Nephron progenitor cell (in vitro differentiated cells): ENCODE measurements around the gene HSDL2.
A peak's percentile ranks its signal among the peaks of the same experiment; 100 is the strongest.
"Not testable (repeated sequence)": the region's sequence is repeated elsewhere in the genome, so short reads cannot be mapped to it uniquely, and the experiment has no call there.

ENCODE experiments used
- DNase-seq: peaks from one replicate; pipeline ENCODE4 v3.0.0; 2021
- H3K27ac Mint-ChIP-seq: 2 replicates; pipeline ENCODE4 v1.8.0; 2021; ENCODE audit warnings: mild to moderate bottlenecking, moderate library complexity, mixed read lengths
- H3K27me3 Mint-ChIP-seq: 2 replicates; pipeline ENCODE4 v1.8.0; 2021; ENCODE audit warnings: mild to moderate bottlenecking, low read depth, mixed read lengths; ENCODE audit not compliant: poor library complexity
- H3K36me3 Mint-ChIP-seq: 2 replicates; pipeline ENCODE4 v1.8.0; 2021; ENCODE audit warnings: low read depth, mixed read lengths
- H3K4me1 Mint-ChIP-seq: 2 replicates; pipeline ENCODE4 v1.8.0; 2021; ENCODE audit warnings: mixed read lengths
- H3K4me3 Mint-ChIP-seq: 2 replicates; pipeline ENCODE4 v1.8.0; 2021; ENCODE audit warnings: mild to moderate bottlenecking, moderate library complexity, mixed read lengths
- H3K9me3 Mint-ChIP-seq: 2 replicates; pipeline ENCODE4 v1.8.0; 2021; ENCODE audit warnings: mild to moderate bottlenecking, moderate library complexity, mixed read lengths
- CTCF ChIP-seq: fragments of 200-600 bp; sonication (generic); IDR thresholded peaks from 2 replicates; pipeline ENCODE4 v1.5.0; 2021; ENCODE audit warnings: antibody characterized with exemption

Gene HSDL2

GRCh38 chr9:112382501-112383364 lies 2.8 kb downstream of the HSDL2 start:
- Mint-ChIP-seq H3K4me1 (peaks cover 60% of the 10 kb centered on the region), H3K27me3 (peaks cover 6% of the 10 kb centered on the region), H3K27ac (no peak overlapping the region), H3K9me3 (peaks cover 12% of the 10 kb centered on the region), H3K36me3 (peaks cover 35% of the 10 kb centered on the region), H3K4me3 (no peak overlapping the region)
- no peak for TF ChIP-seq CTCF
- no peak for DNase-seq

- Mint-ChIP-seq H3K4me3 (no peak overlapping the region), H3K9me3 (peaks cover 5% of the 10 kb centered on the region), H3K4me1 (peaks cover 46% of the 10 kb centered on the region), H3K27ac (peak overlapping the region; percentile 58), H3K27me3 (peaks cover 6% of the 10 kb centered on the region), H3K36me3 (peaks cover 29% of the 10 kb centered on the region)
- DNase-seq: no peak
- TF ChIP-seq CTCF: no peak
Measured at GRCh38 chr9:112384219-112384618, 4.3 kb downstream of the HSDL2 start.

- Mint-ChIP-seq H3K27ac (no peak overlapping the region), H3K4me1 (peaks cover 43% of the 10 kb centered on the region), H3K9me3 (peaks cover 3% of the 10 kb centered on the region), H3K36me3 (peaks cover 30% of the 10 kb centered on the region), H3K4me3 (no peak overlapping the region), H3K27me3 (peaks cover 6% of the 10 kb centered on the region)
- TF ChIP-seq CTCF: no peak
- no peak for DNase-seq
Measured at GRCh38 chr9:112384690-112385089, 4.8 kb downstream of the HSDL2 start.

- Mint-ChIP-seq H3K4me1 (peaks cover 26% of the 10 kb centered on the region), H3K27me3 (peaks cover 6% of the 10 kb centered on the region), H3K36me3 (peaks cover 40% of the 10 kb centered on the region), H3K4me3 (no peak overlapping the region), H3K9me3 (peaks cover 7% of the 10 kb centered on the region), H3K27ac (no peak overlapping the region)
- DNase-seq: no peak
- no peak for TF ChIP-seq CTCF
Measured at GRCh38 chr9:112387115-112387514, 7.2 kb downstream of the HSDL2 start.

- not testable (repeated sequence) for H3K27me3 Mint-ChIP-seq, H3K4me1 Mint-ChIP-seq, DNase-seq, H3K27ac Mint-ChIP-seq, H3K4me3 Mint-ChIP-seq
- Mint-ChIP-seq H3K36me3 (peaks cover 57% of the 10 kb centered on the region), H3K9me3 (peaks cover 15% of the 10 kb centered on the region)
Measured at GRCh38 chr9:112389897-112390296, 10.0 kb downstream of the HSDL2 start.

- H3K4me3 Mint-ChIP-seq, H3K4me1 Mint-ChIP-seq, DNase-seq, H3K27me3 Mint-ChIP-seq, H3K27ac Mint-ChIP-seq: not testable (repeated sequence)
- Mint-ChIP-seq H3K36me3 (peaks cover 63% of the 10 kb centered on the region), H3K9me3 (peaks cover 16% of the 10 kb centered on the region)
Measured at GRCh38 chr9:112391936-112392560, 12.1 kb downstream of the HSDL2 start.

- Mint-ChIP-seq H3K9me3 (peaks cover 27% of the 10 kb centered on the region), H3K36me3 (peaks cover 68% of the 10 kb centered on the region), H3K27ac (peak overlapping the region; percentile 42)
- not testable (repeated sequence) for DNase-seq, H3K4me1 Mint-ChIP-seq, H3K27me3 Mint-ChIP-seq, H3K4me3 Mint-ChIP-seq
Measured at GRCh38 chr9:112393146-112393545, 13.2 kb downstream of the HSDL2 start.
